ENCODE data around the gene ITPR2. TPM values are rescaled to one million over a fixed set of nuclear protein-coding genes. Genes with fewer than 3 reads are reported as not detected.

The ITPR2 gene
- total and polyA plus RNA-seq, 2 of the 8 experiments (the other 6 are each of a cell fraction or from before 2014, with no cell fraction given) = 4.1 to 48.3 TPM

GRCh38 chr12:26445909-26446308, 387.1 kb downstream of the ITPR2 start:
- H3K18ac ChIP-seq (ENCODE audit: extremely low read depth, low read length) = no peak overlapping the region
- peaks cover 0 to 3% (median 0%) of the 10 kb centered on the region in 4 experiments; a peak in 1 of 8 replicates for H3K36me3 ChIP-seq (ENCODE audit: control insufficient read depth in 2 of 4, insufficient read depth in 4 of 4, low read length in 3 of 4)
- H4K8ac ChIP-seq (ENCODE audit: extremely low read depth, insufficient read depth, low read length) = no peak overlapping the region
- DNase-seq (ENCODE audit: low read depth in 1 of 2, low spot score in 2 of 2) = no peak
- no peak overlapping the region for H4K91ac ChIP-seq (replicated peaks; ENCODE audit: insufficient read length, low read length)
- H2AK5ac ChIP-seq (ENCODE audit: low read depth, low read length) = no peak overlapping the region
- no peak overlapping the region for H3K14ac ChIP-seq (ENCODE audit: insufficient read length)
- no peak overlapping the region for H3K4me3 ChIP-seq (ENCODE audit: extremely low read depth in 1 of 4, insufficient read depth in 2 of 4, low read depth in 3 of 4, low read length in 4 of 4)
- no peak overlapping the region for H2BK12ac ChIP-seq (ENCODE audit: low read depth, low read length)
- POLR2A ChIA-PET (ENCODE audit: partially characterized antibody) = no interaction called here
- H2BK20ac ChIP-seq (ENCODE audit: low read length) = no peak overlapping the region
- no peaks in the 10 kb centered on the region for H3K9me3 ChIP-seq (ENCODE audit: insufficient read depth in 2 of 2, low read depth in 1 of 2, low read length in 1 of 2)
- H2BK15ac ChIP-seq (ENCODE audit: low read length) = no peak overlapping the region
- no peaks in the 10 kb centered on the region for H3K79me2 ChIP-seq (ENCODE audit: control insufficient read depth in 1 of 2, insufficient read depth in 2 of 2, low read length in 2 of 2)
- H2BK120ac ChIP-seq (replicated peaks; ENCODE audit: low read depth, low read length) = no peak overlapping the region
- H4K20me1 ChIP-seq (replicated peaks in 1 of 2; ENCODE audit: control insufficient read depth in 1 of 2, insufficient read depth in 2 of 2, low read length in 2 of 2) = no peaks in the 10 kb centered on the region
- FAIRE-seq = no peak
- H3K23ac ChIP-seq (ENCODE audit: insufficient read length) = no peak overlapping the region
- H3K27ac ChIP-seq (ENCODE audit: low read depth, low read length) = no peak overlapping the region
- CTCF ChIA-PET (ENCODE audit: partially characterized antibody) = interaction anchor here (1.2 to 1.6 kb wide), 3 partner anchors 10 to 169 kb away, joined by 4 to 8 read pairs (median 5); no protein-coding TSS in a partner anchor
- H3K23me2 ChIP-seq (ENCODE audit: low read depth, low read length) = no peaks in the 10 kb centered on the region
- H3K27me3 ChIP-seq (replicated peaks in 1 of 4; ENCODE audit: control insufficient read depth in 3 of 4, extremely low read depth in 1 of 4, insufficient read depth in 3 of 4, low read length in 3 of 4) = no peaks in the 10 kb centered on the region
- H3K4ac ChIP-seq (replicated peaks; ENCODE audit: insufficient read length, low read depth, low read length) = no peak overlapping the region
- H3K9ac ChIP-seq (replicated peaks in 1 of 4; ENCODE audit: extremely low read depth in 1 of 4, low read depth in 3 of 4, low read length in 3 of 4) = no peak overlapping the region
- H3K79me1 ChIP-seq (ENCODE audit: low read depth, low read length) = no peaks in the 10 kb centered on the region
- no peak overlapping the region for H2AFZ ChIP-seq (ENCODE audit: low read length)
- no peak overlapping the region for H4K5ac ChIP-seq (ENCODE audit: insufficient read length, low read depth, low read length)
- no peak overlapping the region for H3K56ac ChIP-seq (replicated peaks; ENCODE audit: insufficient read length, low read depth, low read length)
- WGBS, 2 experiments (ENCODE audit: extremely low coverage in 1 of 2, insufficient coverage in 1 of 2, insufficient read length in 1 of 2, insufficient replicate concordance in 2 of 2, low coverage in 1 of 2, low lambda C conversion rate in 2 of 2, missing lambda C conversion rate in 1 of 2) = 87% methylated on average over 2 of the region's 2 CpGs; no CpG with 5 or more reads in 1 of the 2 experiments
- no peak overlapping the region for H3K4me2 ChIP-seq (ENCODE audit: insufficient read depth in 1 of 2, low read depth in 2 of 2, low read length in 2 of 2)
- no peaks in the 10 kb centered on the region for H3K4me1 ChIP-seq (replicated peaks in 1 of 4; ENCODE audit: control insufficient read depth in 3 of 4, insufficient read depth in 4 of 4, low read length in 3 of 4)
- H2BK5ac ChIP-seq (ENCODE audit: low read depth, low read length) = no peak overlapping the region
- TF ChIP-seq RNF2 (IDR thresholded peaks at IDR 0.05; ENCODE audit: borderline replicate concordance, low read depth, low read length, missing control alignments, poor library complexity, severe bottlenecking) (no peak), E2F6 (IDR thresholded peaks at IDR 0.05) (no peak), RXRA (IDR thresholded peaks at IDR 0.05; ENCODE audit: insufficient read depth, low read depth, low read length) (no peak), JUND (IDR thresholded peaks at IDR 0.05; ENCODE audit: low read length) (no peak), SRF (IDR thresholded peaks at IDR 0.05; ENCODE audit: low read depth, low read length) (no peak), BRCA1 (IDR thresholded peaks at IDR 0.05; ENCODE audit: low read depth, low read length) (no peak), BCL11A (IDR thresholded peaks at IDR 0.05; ENCODE audit: low read depth in 2 of 2, low read length in 2 of 2) (no peak), RAD21 (IDR thresholded peaks at IDR 0.05 in 1 of 2, conservative IDR thresholded peaks at IDR 0.05 in 1 of 2; ENCODE audit: low read depth in 2 of 2, low read length in 2 of 2) (no peak), HDAC6 (IDR thresholded peaks at IDR 0.05; ENCODE audit: low read depth, low read length) (no peak), SP1 (IDR thresholded peaks at IDR 0.05; ENCODE audit: low read depth, low read length) (no peak), POU5F1 (IDR thresholded peaks at IDR 0.05; ENCODE audit: low read depth, low read length) (no peak), MAFK (IDR thresholded peaks at IDR 0.05; ENCODE audit: low read depth, low read length) (no peak), RBBP5 (IDR thresholded peaks at IDR 0.05; ENCODE audit: borderline replicate concordance, low read depth, low read length) (no peak)
